H9 (cell line): ENCODE measurements around the gene SLK. TPM values are rescaled to one million over a fixed set of nuclear protein-coding genes. Genes with fewer than 3 reads are reported as not detected.

Experiments used
- DNase-seq: peaks from one replicate; pipeline ENCODE4 v3.0.0-alpha.2; 2017
- H2AFZ ChIP-seq: one replicate; pipeline ENCODE4 v1.6.1; 2013; ENCODE audit warnings: mild to moderate bottlenecking, low read length, control low read depth, moderate library complexity
- H2AK5ac ChIP-seq: 2 replicates; pipeline ENCODE4 v1.6.1; 2013; ENCODE audit warnings: low read length, control low read depth, mixed read lengths; ENCODE audit not compliant: insufficient read length
- H2BK120ac ChIP-seq: one replicate; pipeline ENCODE4 v1.6.1; 2013; ENCODE audit warnings: low read depth, mild to moderate bottlenecking, low read length, control low read depth, inconsistent platforms; ENCODE audit not compliant: poor library complexity, severe bottlenecking
- H2BK12ac ChIP-seq: 2 replicates; pipeline ENCODE4 v1.6.1; 2013; ENCODE audit warnings: low read length, control low read depth, mixed read lengths, low read depth; ENCODE audit not compliant: insufficient read length
- H2BK15ac ChIP-seq: 2 replicates; pipeline ENCODE4 v1.6.1; 2013; ENCODE audit warnings: low read depth, low read length, control low read depth
- H2BK20ac ChIP-seq: one replicate; pipeline ENCODE4 v1.6.1; 2013; ENCODE audit warnings: low read depth, mild to moderate bottlenecking, low read length, control low read depth, inconsistent platforms; ENCODE audit not compliant: poor library complexity, severe bottlenecking
- H2BK5ac ChIP-seq: 2 replicates; pipeline ENCODE4 v1.6.1; 2013; ENCODE audit warnings: low read length, control low read depth, mixed read lengths; ENCODE audit not compliant: insufficient read length
- H3K14ac ChIP-seq: 2 replicates; pipeline ENCODE4 v1.6.1; 2013; ENCODE audit warnings: low read length, control low read depth; ENCODE audit not compliant: insufficient read depth
- H3K18ac ChIP-seq: 2 replicates; pipeline ENCODE4 v1.6.1; 2013; ENCODE audit warnings: low read depth, mild to moderate bottlenecking, mixed read lengths, low read length, control low read depth; ENCODE audit not compliant: insufficient read length
- H3K23ac ChIP-seq: 2 replicates; pipeline ENCODE4 v1.6.1; 2013; ENCODE audit warnings: low read length, control low read depth, mixed read lengths, low read depth; ENCODE audit not compliant: insufficient read length
- H3K23me2 ChIP-seq: 2 replicates; pipeline ENCODE4 v1.6.1; 2013; ENCODE audit warnings: low read depth, mild to moderate bottlenecking, mixed read lengths, low read length, control low read depth; ENCODE audit not compliant: insufficient read length, poor library complexity, severe bottlenecking
- H3K27ac ChIP-seq: 2 replicates; pipeline ENCODE4 v1.5.1; 2013; ENCODE audit warnings: low read length, control low read depth, mixed read lengths, low read depth; ENCODE audit not compliant: insufficient read length
- H3K27me3 ChIP-seq: 2 replicates; pipeline ENCODE4 v1.6.1; 2013; ENCODE audit warnings: low read length, control low read depth, inconsistent platforms; ENCODE audit not compliant: insufficient read depth
- H3K4ac ChIP-seq: 2 replicates; pipeline ENCODE4 v1.6.1; 2013; ENCODE audit warnings: low read depth, mild to moderate bottlenecking, control low read depth, inconsistent platforms, low read length, moderate library complexity
- H3K4me1 ChIP-seq: 2 replicates; pipeline ENCODE4 v1.6.1; 2013; ENCODE audit warnings: low read length, control low read depth, inconsistent platforms; ENCODE audit not compliant: insufficient read depth
- H3K4me2 ChIP-seq: 2 replicates; pipeline ENCODE4 v1.6.1; 2013; ENCODE audit warnings: low read length, control low read depth, mixed read lengths; ENCODE audit not compliant: insufficient read length, insufficient read depth
- H3K56ac ChIP-seq: 2 replicates; pipeline ENCODE4 v1.6.1; 2013; ENCODE audit warnings: low read depth, mild to moderate bottlenecking, mixed read lengths, low read length, control low read depth; ENCODE audit not compliant: insufficient read length
- H3K79me1 ChIP-seq: 2 replicates; pipeline ENCODE4 v1.6.1; 2013; ENCODE audit warnings: low read depth, mild to moderate bottlenecking, moderate library complexity, low read length, control low read depth, inconsistent platforms; ENCODE audit not compliant: insufficient read depth, poor library complexity, severe bottlenecking
- H3K79me2 ChIP-seq: 2 replicates; pipeline ENCODE4 v1.6.1; 2013; ENCODE audit warnings: low read length, control low read depth, inconsistent platforms; ENCODE audit not compliant: insufficient read depth
- H3K9ac ChIP-seq: 2 replicates; pipeline ENCODE4 v1.6.1; 2013; ENCODE audit warnings: low read length, control low read depth, mixed read lengths; ENCODE audit not compliant: insufficient read length; ENCODE audit errors: extremely low read depth
- H3K9me3 ChIP-seq: one replicate; pipeline ENCODE4 v1.6.1; 2013; ENCODE audit warnings: low read depth, low read length, inconsistent platforms; ENCODE audit not compliant: control insufficient read depth
- H3T11ph ChIP-seq: one replicate; pipeline ENCODE4 v1.6.1; 2013; ENCODE audit warnings: mild to moderate bottlenecking, low read length, control low read depth, inconsistent platforms
- H4K20me1 ChIP-seq: one replicate; pipeline ENCODE4 v1.6.1; 2013; ENCODE audit not compliant: control insufficient read depth, insufficient read length, insufficient read depth
- H4K5ac ChIP-seq: 2 replicates; pipeline ENCODE4 v1.6.1; 2013; ENCODE audit warnings: low read depth, mild to moderate bottlenecking, mixed read lengths, low read length, control low read depth; ENCODE audit not compliant: insufficient read length
- H4K8ac ChIP-seq: replicated peaks from 2 replicates; pipeline ENCODE4 v1.6.1; 2013; ENCODE audit warnings: low read length, control low read depth, mixed read lengths, low read depth; ENCODE audit not compliant: insufficient read length
- H4K91ac ChIP-seq: 2 replicates; pipeline ENCODE4 v1.6.1; 2013; ENCODE audit warnings: low read depth, mild to moderate bottlenecking, moderate library complexity, mixed read lengths, low read length, control low read depth; ENCODE audit not compliant: insufficient read length
- H3K27ac Mint-ChIP-seq, 3 experiments: 2 replicates in 2 of 3; 3 replicates in 1 of 3; pipeline ENCODE4 v1.8.0; 2020 to 2021; ENCODE audit warnings: mixed read lengths in 3 of 3, mild to moderate bottlenecking in 1 of 3, moderate library complexity in 1 of 3
- H3K27me3 Mint-ChIP-seq: 2 replicates; pipeline ENCODE4 v1.8.0; 2021; ENCODE audit warnings: low read depth, mild to moderate bottlenecking, moderate library complexity, mixed read lengths
- H3K36me3 Mint-ChIP-seq, 3 experiments: 2 replicates in 2 of 3; 3 replicates in 1 of 3; pipeline ENCODE4 v1.8.0; 2020 to 2021; ENCODE audit warnings: low read depth in 3 of 3, mixed read lengths in 3 of 3; ENCODE audit not compliant: insufficient read depth in 1 of 3
- H3K4me1 Mint-ChIP-seq, 2 experiments: 2 replicates each; pipeline ENCODE4 v1.8.0; 2020; ENCODE audit warnings: mixed read lengths in 2 of 2
- H3K4me3 Mint-ChIP-seq, 2 experiments: 2 replicates in 1 of 2; 3 replicates in 1 of 2; pipeline ENCODE4 v1.8.0; 2020 to 2021; ENCODE audit warnings: mild to moderate bottlenecking in 2 of 2, mixed read lengths in 2 of 2, moderate library complexity in 1 of 2
- H3K9me3 Mint-ChIP-seq, 2 experiments: 2 replicates in 1 of 2; 3 replicates in 1 of 2; pipeline ENCODE4 v1.8.0; 2020; ENCODE audit warnings: mild to moderate bottlenecking in 2 of 2, mixed read lengths in 2 of 2, moderate library complexity in 1 of 2
- WGBS: extraction: QIAGEN DNeasy Blood & Tissue Kit; methylation state at CpG from one replicate; pipeline ENCODE4 v1.1.7; 2013; ENCODE audit warnings: missing lambda C conversion rate, low lambda C conversion rate, mixed read lengths; ENCODE audit not compliant: insufficient read length; ENCODE audit errors: extremely low coverage; 5-methylcytosine and 5-hydroxymethylcytosine counted together
- total RNA-seq: library from RNA; stranded (reverse); gene quantifications from 2 replicates; pipeline ENCODE4 v1.2.1, GENCODE V29; 2021
- TF ChIP-seq, protein P1 (sequence below): fragments of 200-600 bp; sonication (generic); conservative IDR thresholded peaks from 3 replicates; pipeline ENCODE4 v1.8.0; 2021; ENCODE audit warnings: antibody characterized with exemption, mild to moderate bottlenecking

Gene SLK
- total RNA-seq, 1 experiment from 2014 or later, result 21.0 TPM

DNA sequence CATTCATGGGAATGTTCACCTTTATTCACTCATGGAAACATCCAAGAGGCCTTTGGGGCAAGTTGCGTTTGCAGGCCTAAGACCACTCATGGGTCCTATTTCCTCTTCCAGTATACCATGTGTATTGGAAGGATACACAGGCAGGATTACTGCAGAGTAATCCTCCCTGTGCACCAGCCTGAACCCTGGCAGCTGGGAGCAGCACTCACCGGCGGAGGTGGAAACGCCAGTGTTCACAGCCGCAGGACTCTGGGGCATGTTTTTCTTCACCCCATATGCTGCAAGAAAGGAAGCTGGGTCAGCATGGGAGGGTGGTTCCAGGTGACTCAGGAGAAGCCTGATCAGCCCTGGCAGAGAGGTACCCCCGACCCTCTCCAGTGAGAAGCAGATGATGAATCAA is 94.3 kb downstream of the SLK start:
- TF ChIP-seq, protein P1, sequence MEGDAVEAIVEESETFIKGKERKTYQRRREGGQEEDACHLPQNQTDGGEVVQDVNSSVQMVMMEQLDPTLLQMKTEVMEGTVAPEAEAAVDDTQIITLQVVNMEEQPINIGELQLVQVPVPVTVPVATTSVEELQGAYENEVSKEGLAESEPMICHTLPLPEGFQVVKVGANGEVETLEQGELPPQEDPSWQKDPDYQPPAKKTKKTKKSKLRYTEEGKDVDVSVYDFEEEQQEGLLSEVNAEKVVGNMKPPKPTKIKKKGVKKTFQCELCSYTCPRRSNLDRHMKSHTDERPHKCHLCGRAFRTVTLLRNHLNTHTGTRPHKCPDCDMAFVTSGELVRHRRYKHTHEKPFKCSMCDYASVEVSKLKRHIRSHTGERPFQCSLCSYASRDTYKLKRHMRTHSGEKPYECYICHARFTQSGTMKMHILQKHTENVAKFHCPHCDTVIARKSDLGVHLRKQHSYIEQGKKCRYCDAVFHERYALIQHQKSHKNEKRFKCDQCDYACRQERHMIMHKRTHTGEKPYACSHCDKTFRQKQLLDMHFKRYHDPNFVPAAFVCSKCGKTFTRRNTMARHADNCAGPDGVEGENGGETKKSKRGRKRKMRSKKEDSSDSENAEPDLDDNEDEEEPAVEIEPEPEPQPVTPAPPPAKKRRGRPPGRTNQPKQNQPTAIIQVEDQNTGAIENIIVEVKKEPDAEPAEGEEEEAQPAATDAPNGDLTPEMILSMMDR, result no peak
- Mint-ChIP-seq H3K4me1 (peaks cover 46 to 57% of the 10 kb centered on the region in 2 experiments), H3K27me3 (peaks cover 2% of the 10 kb centered on the region; the same call in 1 of the 2 replicates), H3K9me3 (no peaks in the 10 kb centered on the region), H3K4me3 (no peak overlapping the region), H3K27ac (no peak overlapping the region), H3K36me3 (peaks cover 0 to 4% (median 0%) of the 10 kb centered on the region in 3 experiments; a peak in 1 of 7 replicates)
- Histone ChIP-seq H3K4ac (no peak overlapping the region), H3K18ac (no peak overlapping the region), H3K27ac (no peak overlapping the region), H2BK12ac (no peak overlapping the region), H2BK20ac (no peak overlapping the region), H3K9ac (no peak overlapping the region), H3K14ac (no peak overlapping the region), H3K4me2 (no peak overlapping the region), H3K23ac (no peak overlapping the region), H2BK15ac (no peak overlapping the region), H4K91ac (no peak overlapping the region), H4K8ac (no peak overlapping the region), H3K9me3 (no peaks in the 10 kb centered on the region), H4K5ac (no peak overlapping the region), H2AFZ (no peak overlapping the region), H2BK5ac (no peak overlapping the region), H2AK5ac (no peak overlapping the region), H2BK120ac (no peak overlapping the region), H3T11ph (no peak overlapping the region), H3K23me2 (no peaks in the 10 kb centered on the region), H3K4me1 (peaks cover 10% of the 10 kb centered on the region; the same call in 1 of the 2 replicates), H3K79me1 (no peaks in the 10 kb centered on the region), H3K56ac (no peak overlapping the region), H4K20me1 (no peaks in the 10 kb centered on the region), H3K27me3 (no peaks in the 10 kb centered on the region), H3K79me2 (no peaks in the 10 kb centered on the region)
- WGBS, result no CpG with 5 or more reads among the region's 6 CpGs
- DNase-seq, result no peak
